HCT116 (cell line): Measurements from ENCODE around the gene PM20D1. TPM values are rescaled to one million over a fixed set of nuclear protein-coding genes. Genes with fewer than 3 reads are reported as not detected.

Source experiments
- ATAC-seq: fragments of 200-7000 bp; cut with Tn5 transposase; 2 replicates; pipeline ENCODE4 v1.9.1; 2020; ENCODE audit warnings: mild to moderate bottlenecking, moderate library complexity
- BruUV-seq: library from RNA; stranded (reverse); fragments of 400-500 nt; replicated peaks from 2 replicates; lab custom pipeline; 2021; lab: Mats Ljungman, UMichigan
- CTCF ChIA-PET: fragments of 300-600 bp; sonication (Branson Sonifier 250); formaldehyde crosslinking; loops from one replicate; lab custom pipeline; 2021; ENCODE audit warnings: antibody characterized with exemption; lab: Charles Lee
- POLR2A ChIA-PET: fragments of 300-600, 350-600 bp; sonication (Branson Sonifier 250); formaldehyde crosslinking; loops from one replicate; lab custom pipeline; 2021; ENCODE audit warnings: antibody characterized with exemption; lab: Charles Lee
- RAD21 ChIA-PET, 2 experiments: fragments of 300-600 bp; sonication (Branson Sonifier 250); formaldehyde crosslinking; loops; one replicate each; lab custom pipeline; 2023; ENCODE audit warnings: low total read pairs in 2 of 2; ENCODE audit not compliant: uncharacterized antibody in 2 of 2, unreplicated experiment in 2 of 2, low non-redundant PET in 1 of 2; lab: Charles Lee
- DNase-seq: peaks from one replicate; pipeline ENCODE4 v3.0.0-alpha.2; 2010; ENCODE audit warnings: low read depth, low spot score
- H2AFZ ChIP-seq: fragments of 200-600 bp; shearing (Covaris generic), sonication (generic); 2 replicates; pipeline ENCODE4 v1.6.1; 2017; ENCODE audit warnings: low read depth, mixed run types, mixed read lengths, antibody characterized with exemption, low read length; ENCODE audit not compliant: poor library complexity, severe bottlenecking
- H3K27ac ChIP-seq: 2 replicates; pipeline ENCODE4 v1.5.1; 2012; ENCODE audit warnings: low read depth, low read length
- H3K27me3 ChIP-seq: fragments of 200-600 bp; sonication (generic); 2 replicates; pipeline ENCODE4 v1.6.1; 2016; ENCODE audit warnings: mixed run types, low read length, mixed read lengths; ENCODE audit not compliant: insufficient read depth
- H3K36me3 ChIP-seq, 2 experiments: fragments of 200-500 bp in 1 of 2; fragments of 200-600 bp in 1 of 2; sonication (Bioruptor generic) in 1 of 2; sonication (generic) in 1 of 2; 2 replicates each; pipeline versions ENCODE4 v1.5.1 to v1.6.1; 2014 to 2016; ENCODE audit warnings: low read length in 2 of 2, inconsistent platforms in 1 of 2, mixed read lengths in 1 of 2, mixed run types in 1 of 2; ENCODE audit not compliant: insufficient read depth in 2 of 2, control insufficient read depth in 1 of 2
- H3K4me1 ChIP-seq, 2 experiments: fragments of 200-600 bp in 1 of 2; sonication (generic) in 1 of 2; 2 replicates each; pipeline versions ENCODE4 v1.5.1 to v1.6.1; 2012 to 2017; ENCODE audit warnings: low read length in 2 of 2, inconsistent platforms in 1 of 2, mild to moderate bottlenecking in 1 of 2, mixed read lengths in 1 of 2, mixed run types in 1 of 2, moderate library complexity in 1 of 2; ENCODE audit not compliant: insufficient read depth in 2 of 2, control insufficient read depth in 1 of 2
- H3K4me2 ChIP-seq: fragments of 200-600 bp; sonication (generic); 2 replicates; pipeline ENCODE4 v1.6.1; 2017; ENCODE audit warnings: mixed run types, low read length, mixed read lengths
- H3K4me3 ChIP-seq, 2 experiments: fragments of 200-600 bp in 1 of 2; sonication (generic) in 1 of 2; replicated peaks in 1 of 2; 2 replicates each; pipeline ENCODE4 v1.5.1; 2011 to 2016; ENCODE audit warnings: low read length in 2 of 2, control low read depth in 1 of 2, low read depth in 1 of 2, mild to moderate bottlenecking in 1 of 2, mixed read lengths in 1 of 2, mixed run types in 1 of 2
- H3K79me2 ChIP-seq: fragments of 200-600 bp; sonication (generic); 2 replicates; pipeline ENCODE4 v1.6.1; 2017; ENCODE audit warnings: mild to moderate bottlenecking, mixed run types, low read length, moderate library complexity, mixed read lengths; ENCODE audit not compliant: insufficient read depth
- H3K9ac ChIP-seq: fragments of 200-600 bp; sonication (generic); 2 replicates; pipeline ENCODE4 v1.6.1; 2016; ENCODE audit warnings: low read length, mixed read lengths
- H3K9me2 ChIP-seq: fragments of 200-600 bp; sonication (generic), shearing (Covaris generic); 2 replicates; pipeline ENCODE4 v1.6.1; 2017; ENCODE audit warnings: mixed run types, mild to moderate bottlenecking, moderate library complexity; ENCODE audit not compliant: insufficient read depth
- H3K9me3 ChIP-seq, 2 experiments: fragments of 200-500 bp in 1 of 2; fragments of 200-600 bp in 1 of 2; sonication (Bioruptor generic) in 1 of 2; sonication (generic) in 1 of 2; 2 replicates each; pipeline ENCODE4 v1.6.1; 2014 to 2017; ENCODE audit warnings: low read length in 2 of 2, mixed read lengths in 2 of 2, inconsistent platforms in 1 of 2, low read depth in 1 of 2, mild to moderate bottlenecking in 1 of 2, mixed run types in 1 of 2, moderate library complexity in 1 of 2; ENCODE audit not compliant: control insufficient read depth in 1 of 2, insufficient read depth in 1 of 2
- H4K20me1 ChIP-seq: fragments of 200-600 bp; sonication (generic), shearing (Covaris generic); 2 replicates; pipeline ENCODE4 v1.6.1; 2017; ENCODE audit warnings: mixed run types, mild to moderate bottlenecking, moderate library complexity; ENCODE audit not compliant: insufficient read depth
- CTCF ChIP-seq, 3 experiments: fragments of 200-600 bp in 1 of 3; sonication (generic) in 1 of 3; IDR thresholded peaks in 2 of 3; conservative IDR thresholded peaks in 1 of 3; 2 replicates each; pipeline ENCODE4 v1.5.1; 2012 to 2017; ENCODE audit warnings: low read depth in 2 of 3, low read length in 2 of 3, antibody characterized with exemption in 1 of 3, borderline replicate concordance in 1 of 3, control low read depth in 1 of 3, mild to moderate bottlenecking in 1 of 3, mixed read lengths in 1 of 3, mixed run types in 1 of 3, moderate library complexity in 1 of 3; ENCODE audit not compliant: insufficient read depth in 1 of 3
- MAX ChIP-seq: IDR thresholded peaks from 2 replicates; pipeline ENCODE4 v1.6.1; 2012
- YY1 ChIP-seq: IDR thresholded peaks from 2 replicates; pipeline ENCODE4 v1.6.1; 2011; ENCODE audit warnings: low read length, low read depth, moderate library complexity, mild to moderate bottlenecking; ENCODE audit not compliant: insufficient replicate concordance; ENCODE audit errors: extremely low read depth
- ZNF274 ChIP-seq: fragments of 200-500 bp; sonication (Bioruptor generic); IDR thresholded peaks from 2 replicates; pipeline ENCODE4 v1.6.1; 2014; ENCODE audit warnings: mild to moderate bottlenecking, low read depth, low read length, inconsistent platforms
- intact Hi-C: fragments of 100-400 bp; cut with micrococcal nuclease; formaldehyde crosslinking; loops from 2 replicates; pipeline ENCODE4 v1.10.0; 2022
- total RNA-seq: library from RNA; stranded (reverse); gene quantifications from one replicate; pipeline ENCODE4 v1.2.1, GENCODE V29; 2021; ENCODE audit not compliant: unreplicated experiment
- TF ChIP-seq, protein P1 (sequence below): IDR thresholded peaks from 2 replicates; pipeline ENCODE4 v1.6.1; 2012

The PM20D1 gene
- total RNA-seq, 1 experiment from 2014 or later, result not detected

DNA sequence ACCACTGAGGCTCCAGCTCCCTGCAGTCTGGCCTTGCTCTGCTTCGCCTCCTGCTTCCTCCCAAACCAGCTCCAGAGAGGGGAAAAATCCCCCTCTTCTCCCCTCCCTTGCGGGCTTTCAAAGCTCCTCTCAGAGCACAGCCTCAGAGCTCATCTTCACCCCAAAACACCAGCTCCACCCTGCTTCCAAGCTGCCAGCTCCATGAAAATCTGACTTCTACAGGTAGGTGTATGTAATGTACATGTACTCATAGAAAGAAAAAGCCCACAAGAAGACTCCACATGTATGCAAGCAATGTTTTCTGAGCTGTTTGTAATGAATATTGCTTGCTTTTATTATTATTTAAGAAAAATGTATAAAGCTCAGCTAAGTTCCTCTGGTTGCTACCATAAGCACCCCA is 45.3 kb downstream of the PM20D1 start (continued):
- no peak for TF ChIP-seq CTCF (IDR thresholded peaks at IDR 0.05 in 2 of 3, conservative IDR thresholded peaks at IDR 0.05 in 1 of 3; ENCODE audit: borderline replicate concordance in 1 of 3, insufficient read depth in 1 of 3, low read depth in 2 of 3, low read length in 2 of 3)

DNA sequence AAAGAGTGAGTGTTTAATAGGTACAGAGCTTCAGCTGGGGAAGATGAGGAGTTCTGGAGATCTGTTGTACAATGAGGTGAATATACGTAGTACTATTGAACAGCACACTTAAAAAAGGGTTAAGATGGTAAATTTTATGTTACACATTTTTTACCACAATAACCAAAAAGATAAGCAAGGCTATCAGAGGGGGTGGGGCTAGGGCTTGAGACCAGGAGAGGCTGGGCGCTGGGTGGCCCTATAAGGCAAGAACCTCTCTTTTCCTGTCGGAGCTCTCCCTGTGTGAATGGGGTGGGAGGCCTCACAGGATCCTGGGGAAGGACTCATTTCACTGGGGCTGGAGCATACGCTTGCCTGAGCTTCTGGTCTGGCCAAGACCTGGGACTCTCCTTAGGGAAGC is 45.9 kb downstream of the PM20D1 start:
- ATAC-seq, result no peak
- no peaks in the 10 kb centered on the region for H3K9me2 ChIP-seq
- peaks cover 13% of the 10 kb centered on the region; the same call in 1 of the 2 replicates for H3K79me2 ChIP-seq
- no peak for DNase-seq
- H3K27me3 ChIP-seq, result no peaks in the 10 kb centered on the region
- no peaks in the 10 kb centered on the region for H3K9me3 ChIP-seq
- H2AFZ ChIP-seq, result no peak overlapping the region
- no peak overlapping the region for H3K27ac ChIP-seq
- no TSS peak for BruUV-seq
- peaks cover 7 to 13% of the 10 kb centered on the region in 2 experiments for H3K4me1 ChIP-seq
- H3K4me2 ChIP-seq, result no peak overlapping the region
- intact Hi-C loops, result no loop called here
- ChIA-PET POLR2A (interaction anchor here (1.1 kb wide), 1 partner anchor 12 kb away, joined by 3 read pairs; no protein-coding TSS in a partner anchor), RAD21 (no interaction called here), CTCF (interaction anchor here (1.7 to 1.8 kb wide), 2 partner anchors 12 to 173 kb away, joined by 5 read pairs; no protein-coding TSS in a partner anchor)
- no peak overlapping the region for H3K9ac ChIP-seq
- peaks cover under 1 to 8% of the 10 kb centered on the region in 2 experiments; a peak in 1 of 4 replicates for H3K36me3 ChIP-seq
- H3K4me3 ChIP-seq, result no peak overlapping the region
- no peaks in the 10 kb centered on the region for H4K20me1 ChIP-seq
- no peak for TF ChIP-seq CTCF (IDR thresholded peaks at IDR 0.05 in 2 of 3, conservative IDR thresholded peaks at IDR 0.05 in 1 of 3; ENCODE audit: borderline replicate concordance in 1 of 3, insufficient read depth in 1 of 3, low read depth in 2 of 3, low read length in 2 of 3)
- no peak for TF ChIP-seq YY1
- no peak for TF ChIP-seq MAX
- TF ChIP-seq, protein P1, sequence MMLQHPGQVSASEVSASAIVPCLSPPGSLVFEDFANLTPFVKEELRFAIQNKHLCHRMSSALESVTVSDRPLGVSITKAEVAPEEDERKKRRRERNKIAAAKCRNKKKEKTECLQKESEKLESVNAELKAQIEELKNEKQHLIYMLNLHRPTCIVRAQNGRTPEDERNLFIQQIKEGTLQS, result no peak
- no peak for TF ChIP-seq ZNF274
- TF ChIP-seq, all 23 proteins: peak for 0
